ENCODE data around the gene RNF138.
"Not testable (repeated sequence)": the region's sequence is repeated elsewhere in the genome, so short reads cannot be mapped to it uniquely, and the experiment has no call there.

RNF138 gene

GRCh38 chr18:32167980-32168730 is 76.5 kb downstream of the RNF138 start:
- no peaks in the 10 kb centered on the region for H3K4me1 ChIP-seq (ENCODE audit: insufficient read depth, low read length)

DNA sequence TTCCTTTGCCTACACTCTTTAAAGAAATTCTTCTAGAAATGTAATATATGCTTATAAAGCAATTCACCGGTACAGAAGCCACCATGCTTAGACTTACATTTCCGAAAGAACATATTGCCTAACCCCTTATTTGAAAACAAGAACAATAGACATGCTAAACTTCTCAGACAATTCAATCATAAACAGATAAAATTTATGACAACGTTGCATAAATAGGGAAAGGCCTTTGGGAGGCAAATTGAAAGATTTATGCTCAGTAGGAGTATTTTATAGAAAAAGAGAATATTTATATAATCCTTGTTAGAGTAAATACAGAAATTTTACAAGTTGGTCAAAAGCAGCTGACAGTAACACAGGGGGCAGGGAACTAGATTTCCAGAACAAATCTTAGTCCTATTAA is 82.0 kb downstream of the RNF138 start:
- Histone ChIP-seq H3K4me3 (ENCODE audit: low read length) (no peak overlapping the region), H3K9me3 (ENCODE audit: low read length) (no peaks in the 10 kb centered on the region), H2AFZ (ENCODE audit: low read depth, low read length) (no peak overlapping the region), H3K27me3 (ENCODE audit: insufficient read depth, low read length) (no peaks in the 10 kb centered on the region), H3K36me3 (ENCODE audit: insufficient read depth, low read length) (no peaks in the 10 kb centered on the region), H3K4me1 (ENCODE audit: insufficient read depth, low read length) (peaks cover 4% of the 10 kb centered on the region)

More at GRCh38 chr18:32167980-32168730, 76.5 kb downstream of the RNF138 start:
- no peaks in the 10 kb centered on the region for H3K27me3 ChIP-seq (ENCODE audit: insufficient read depth, low read length)
- no peak overlapping the region for H2AFZ ChIP-seq (ENCODE audit: low read depth, low read length)
- no peaks in the 10 kb centered on the region for H3K36me3 ChIP-seq (ENCODE audit: insufficient read depth, low read length)
- H3K9me3 ChIP-seq (ENCODE audit: low read length) = no peaks in the 10 kb centered on the region
- H3K4me3 ChIP-seq (ENCODE audit: low read length) = no peak overlapping the region

GRCh38 chr18:32174719-32175118 is 83.0 kb downstream of the RNF138 start:
- no peak overlapping the region for H3K4me3 ChIP-seq (ENCODE audit: low read length)
- no peaks in the 10 kb centered on the region for H3K36me3 ChIP-seq (ENCODE audit: insufficient read depth, low read length)
- H3K27me3 ChIP-seq (ENCODE audit: insufficient read depth, low read length) = no peaks in the 10 kb centered on the region
- H2AFZ ChIP-seq (ENCODE audit: low read depth, low read length) = no peak overlapping the region
- H3K4me1 ChIP-seq (ENCODE audit: insufficient read depth, low read length) = peaks cover 9% of the 10 kb centered on the region
- no peaks in the 10 kb centered on the region for H3K9me3 ChIP-seq (ENCODE audit: low read length)

- no peaks in the 10 kb centered on the region for H3K9me3 ChIP-seq (ENCODE audit: low read length)
Observed at GRCh38 chr18:32175265-32175664, 83.6 kb downstream of the RNF138 start.

GRCh38 chr18:32176745-32177144 is 85.1 kb downstream of the RNF138 start:
- not testable (repeated sequence) for H3K9me3 ChIP-seq (ENCODE audit: low read length); H3K4me3 ChIP-seq (ENCODE audit: low read length); H3K36me3 ChIP-seq (ENCODE audit: insufficient read depth, low read length); H2AFZ ChIP-seq (ENCODE audit: low read depth, low read length); H3K27me3 ChIP-seq (ENCODE audit: insufficient read depth, low read length)
- peaks cover 15% of the 10 kb centered on the region for H3K4me1 ChIP-seq (ENCODE audit: insufficient read depth, low read length)

More at GRCh38 chr18:32175265-32175664, 83.6 kb downstream of the RNF138 start:
- no peak overlapping the region for H3K4me3 ChIP-seq (ENCODE audit: low read length)
- H3K4me1 ChIP-seq (ENCODE audit: insufficient read depth, low read length) = peaks cover 14% of the 10 kb centered on the region
- no peaks in the 10 kb centered on the region for H3K36me3 ChIP-seq (ENCODE audit: insufficient read depth, low read length)
- no peak overlapping the region for H2AFZ ChIP-seq (ENCODE audit: low read depth, low read length)
- no peaks in the 10 kb centered on the region for H3K27me3 ChIP-seq (ENCODE audit: insufficient read depth, low read length)

GRCh38 chr18:32177530-32177929 is 85.9 kb downstream of the RNF138 start:
- no peaks in the 10 kb centered on the region for H3K36me3 ChIP-seq (ENCODE audit: insufficient read depth, low read length)
- H3K4me3 ChIP-seq (ENCODE audit: low read length) = no peak overlapping the region
- H3K9me3 ChIP-seq (ENCODE audit: low read length) = no peaks in the 10 kb centered on the region
- H2AFZ ChIP-seq (ENCODE audit: low read depth, low read length) = no peak overlapping the region
- H3K4me1 ChIP-seq (ENCODE audit: insufficient read depth, low read length) = peaks cover 15% of the 10 kb centered on the region
- no peaks in the 10 kb centered on the region for H3K27me3 ChIP-seq (ENCODE audit: insufficient read depth, low read length)
